ENCODE results near the gene SNAP29.
A peak's percentile ranks its signal among the peaks of the same experiment; 100 is the strongest.

The SNAP29 gene

GRCh38 chr22:20809538-20810185 lies 49.1 kb upstream of the SNAP29 start (continued):
- TF ChIP-seq SCRT2 (tag by site-specific recombination; IDR thresholded peaks at IDR 0.05) (no peak), ZNF792 (tag by site-specific recombination; IDR thresholded peaks at IDR 0.05) (no peak), ZNF324 (tag by site-specific recombination; IDR thresholded peaks at IDR 0.05) (no peak), ZNF529 (tag by site-specific recombination; IDR thresholded peaks at IDR 0.05; ENCODE audit: insufficient replicate concordance) (no peak), ZBTB1 (tag by site-specific recombination; IDR thresholded peaks at IDR 0.05) (no peak), ZNF48 (tag by site-specific recombination; IDR thresholded peaks at IDR 0.05) (no peak), PBX3 (CRISPR knock-in tag; IDR thresholded peaks at IDR 0.05) (no peak)

GRCh38 chr22:20810645-20811044 lies 48.2 kb upstream of the SNAP29 start:
- Histone ChIP-seq H3K4me1 (ENCODE audit: control insufficient read depth, insufficient read depth, low read length) (no peaks in the 10 kb centered on the region), H3K4me3 (ENCODE audit: low read depth, low read length) (no peak overlapping the region), H3K27ac (ENCODE audit: extremely low read depth, low read depth, low read length) (no peak overlapping the region), H3K9me3 (ENCODE audit: control insufficient read depth, insufficient read depth, low read depth, low read length) (no peaks in the 10 kb centered on the region), H3K36me3 (ENCODE audit: control insufficient read depth in 2 of 2, insufficient read depth in 1 of 2, low read length in 2 of 2) (peaks cover 0 to 84% of the 10 kb centered on the region in 2 experiments; a peak in 2 of 3 replicates)
- TF ChIP-seq ZNF561 (tag by site-specific recombination; IDR thresholded peaks at IDR 0.05; ENCODE audit: borderline replicate concordance) = no peak
- TF ChIP-seq TRIM28 (IDR thresholded peaks at IDR 0.05; ENCODE audit: borderline replicate concordance, low read length) = no peak
- CTCF ChIA-PET = interaction anchor here (0.7 kb wide), 1 partner anchor 24 kb away, joined by 3 read pairs; no protein-coding TSS in a partner anchor
- POLR2A ChIA-PET = no interaction called here

GRCh38 chr22:20811171-20811570 lies 47.6 kb upstream of the SNAP29 start:
- peaks cover 4 to 83% of the 10 kb centered on the region in 2 experiments; a peak in 2 of 3 replicates for H3K36me3 ChIP-seq (ENCODE audit: control insufficient read depth in 2 of 2, insufficient read depth in 1 of 2, low read length in 2 of 2)
- no peak overlapping the region for H3K4me3 ChIP-seq (ENCODE audit: low read depth, low read length)
- ChIA-PET CTCF (interaction anchor here (0.6 kb wide), 1 partner anchor 13 kb away, joined by 3 read pairs; no protein-coding TSS in a partner anchor), POLR2A (no interaction called here)
- no peaks in the 10 kb centered on the region for H3K9me3 ChIP-seq (ENCODE audit: control insufficient read depth, insufficient read depth, low read depth, low read length)
- TF ChIP-seq ZNF394 (tag by site-specific recombination; IDR thresholded peaks at IDR 0.05; ENCODE audit: borderline replicate concordance) (no peak), ZBTB6 (tag by site-specific recombination; IDR thresholded peaks at IDR 0.05) (no peak), PBX3 (CRISPR knock-in tag; IDR thresholded peaks at IDR 0.05) (no peak)
- no peak overlapping the region for H3K27ac ChIP-seq (ENCODE audit: extremely low read depth, low read depth, low read length)
- H3K4me1 ChIP-seq (ENCODE audit: control insufficient read depth, insufficient read depth, low read length) = no peaks in the 10 kb centered on the region

- Histone ChIP-seq H3K27ac (ENCODE audit: extremely low read depth, low read depth, low read length) (no peak overlapping the region), H3K36me3 (ENCODE audit: control insufficient read depth in 2 of 2, insufficient read depth in 1 of 2, low read length in 2 of 2) (peaks cover 10 to 83% of the 10 kb centered on the region in 2 experiments), H3K9me3 (ENCODE audit: control insufficient read depth, insufficient read depth, low read depth, low read length) (no peaks in the 10 kb centered on the region), H3K4me1 (ENCODE audit: control insufficient read depth, insufficient read depth, low read length) (no peaks in the 10 kb centered on the region), H3K4me3 (ENCODE audit: low read depth, low read length) (no peak overlapping the region)
- TF ChIP-seq ATF2 (tag by site-specific recombination; IDR thresholded peaks at IDR 0.05; ENCODE audit: low read depth) (peak; percentile 64; the same call in 1 of the 2 replicates), ZNF362 (tag by site-specific recombination; IDR thresholded peaks at IDR 0.05) (no peak), ZNF121 (tag by site-specific recombination; IDR thresholded peaks at IDR 0.05) (0 out of 2 replicates have a peak, but pooled peaks have one; percentile 28)
- ChIA-PET CTCF (no interaction called here), POLR2A (interaction anchor here (1.0 kb wide), 1 partner anchor 142 kb away, joined by 3 read pairs; no protein-coding TSS in a partner anchor)
Measured at GRCh38 chr22:20811971-20812660, 46.7 kb upstream of the SNAP29 start.
